Mesothelial cell of epicardium (in vitro differentiated cells): Measurements from ENCODE around the gene KANSL1. TPM values are rescaled to one million over a fixed set of nuclear protein-coding genes. Genes with fewer than 3 reads are reported as not detected.
A peak's percentile ranks its signal among the peaks of the same experiment; 100 is the strongest.

Source experiments
- DNase-seq, 2 experiments: peaks; one replicate each; pipeline ENCODE4 v3.0.0; 2021; ENCODE audit warnings: low spot score in 2 of 2; ENCODE audit not compliant: unreplicated experiment in 2 of 2
- H3K27ac Mint-ChIP-seq: 2 replicates; pipeline ENCODE4 v1.8.0; 2021; ENCODE audit warnings: mixed read lengths
- H3K27me3 Mint-ChIP-seq: 2 replicates; pipeline ENCODE4 v1.8.0; 2021; ENCODE audit warnings: low read depth, mixed read lengths
- H3K36me3 Mint-ChIP-seq: 2 replicates; pipeline ENCODE4 v1.8.0; 2021; ENCODE audit warnings: mixed read lengths
- H3K4me1 Mint-ChIP-seq: 2 replicates; pipeline ENCODE4 v1.8.0; 2021; ENCODE audit warnings: mixed read lengths
- H3K4me3 Mint-ChIP-seq: 2 replicates; pipeline ENCODE4 v1.8.0; 2021; ENCODE audit warnings: mild to moderate bottlenecking, moderate library complexity, mixed read lengths
- H3K9me3 Mint-ChIP-seq: 2 replicates; pipeline ENCODE4 v1.8.0; 2021; ENCODE audit warnings: mixed read lengths
- total RNA-seq: library from RNA; stranded (reverse); gene quantifications from 3 replicates; pipeline ENCODE4 v1.2.1, GENCODE V29; 2021
- TF ChIP-seq, protein P1 (sequence below): fragments of 200-600 bp; sonication (generic); IDR thresholded peaks from one replicate; pipeline ENCODE4 v1.5.0; 2021; ENCODE audit warnings: antibody characterized with exemption; ENCODE audit not compliant: unreplicated experiment

Gene KANSL1
- total RNA-seq, 1 donor from 2014 or later = 189 TPM

DNA sequence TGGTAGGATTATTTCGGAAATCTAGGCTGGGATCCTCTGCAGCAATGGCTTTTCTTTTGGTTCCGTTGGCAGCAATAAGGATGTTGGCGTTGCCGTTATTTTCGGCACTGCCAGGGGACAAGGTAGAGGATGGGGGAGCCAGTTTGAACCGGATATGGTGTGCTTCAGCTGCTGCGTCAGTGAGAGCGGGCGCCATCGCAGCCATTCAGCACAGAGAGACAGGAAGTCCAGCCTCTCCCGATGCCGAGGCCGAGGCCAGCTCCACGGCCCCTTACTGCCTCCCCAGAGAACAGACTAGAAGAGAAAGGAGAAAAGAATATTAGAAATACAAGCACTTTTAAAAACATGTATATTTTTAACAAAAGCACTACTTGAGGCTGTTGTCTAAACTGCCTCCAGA lies 21.3 kb downstream of the KANSL1 start:
- no peak for DNase-seq
- H3K9me3 Mint-ChIP-seq = no peaks in the 10 kb centered on the region
- TF ChIP-seq, protein P1, sequence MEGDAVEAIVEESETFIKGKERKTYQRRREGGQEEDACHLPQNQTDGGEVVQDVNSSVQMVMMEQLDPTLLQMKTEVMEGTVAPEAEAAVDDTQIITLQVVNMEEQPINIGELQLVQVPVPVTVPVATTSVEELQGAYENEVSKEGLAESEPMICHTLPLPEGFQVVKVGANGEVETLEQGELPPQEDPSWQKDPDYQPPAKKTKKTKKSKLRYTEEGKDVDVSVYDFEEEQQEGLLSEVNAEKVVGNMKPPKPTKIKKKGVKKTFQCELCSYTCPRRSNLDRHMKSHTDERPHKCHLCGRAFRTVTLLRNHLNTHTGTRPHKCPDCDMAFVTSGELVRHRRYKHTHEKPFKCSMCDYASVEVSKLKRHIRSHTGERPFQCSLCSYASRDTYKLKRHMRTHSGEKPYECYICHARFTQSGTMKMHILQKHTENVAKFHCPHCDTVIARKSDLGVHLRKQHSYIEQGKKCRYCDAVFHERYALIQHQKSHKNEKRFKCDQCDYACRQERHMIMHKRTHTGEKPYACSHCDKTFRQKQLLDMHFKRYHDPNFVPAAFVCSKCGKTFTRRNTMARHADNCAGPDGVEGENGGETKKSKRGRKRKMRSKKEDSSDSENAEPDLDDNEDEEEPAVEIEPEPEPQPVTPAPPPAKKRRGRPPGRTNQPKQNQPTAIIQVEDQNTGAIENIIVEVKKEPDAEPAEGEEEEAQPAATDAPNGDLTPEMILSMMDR = no peak
- H3K4me1 Mint-ChIP-seq = peaks cover 38% of the 10 kb centered on the region
- H3K4me3 Mint-ChIP-seq = no peak overlapping the region
- H3K27me3 Mint-ChIP-seq = no peaks in the 10 kb centered on the region
- H3K27ac Mint-ChIP-seq = peak overlapping the region; percentile 58
- peaks cover 26% of the 10 kb centered on the region for H3K36me3 Mint-ChIP-seq

DNA sequence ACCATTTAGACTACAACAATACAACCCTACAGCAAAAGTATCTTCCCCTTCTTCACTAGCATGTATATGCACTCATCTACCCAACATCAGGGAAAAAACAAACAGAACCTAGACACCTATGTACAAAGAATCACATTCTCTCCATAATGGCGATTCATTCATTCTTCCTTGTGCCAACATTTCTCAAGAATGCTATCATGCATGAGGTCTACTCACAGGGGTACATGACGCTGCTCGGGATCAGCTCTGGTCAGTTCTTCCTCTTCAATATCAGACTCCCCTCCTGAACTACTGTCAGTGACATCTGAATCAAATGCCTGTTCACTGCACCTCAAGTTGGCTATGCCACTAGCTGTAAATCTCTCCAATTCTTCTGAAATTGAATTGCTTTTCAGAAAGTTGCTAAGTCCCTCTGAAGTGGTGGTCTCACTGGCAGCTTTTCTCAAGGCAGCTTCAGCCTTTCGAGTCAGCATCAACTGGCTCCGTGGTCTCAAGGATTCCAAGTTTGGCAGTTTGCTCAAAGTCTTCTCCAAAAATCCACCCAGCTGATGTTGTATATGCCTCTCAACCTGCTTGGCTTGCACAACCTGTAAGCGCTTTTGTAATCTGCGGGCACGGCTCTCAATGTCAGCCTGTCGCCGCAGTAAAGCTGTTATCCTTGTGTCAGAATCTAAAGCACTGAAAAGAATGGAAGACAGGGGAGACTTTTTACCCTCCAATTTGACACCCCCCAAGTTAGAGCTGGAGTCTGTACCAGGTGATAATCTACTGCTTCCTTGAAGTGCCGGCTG lies 22.4 kb downstream of the KANSL1 start:
- Mint-ChIP-seq H3K9me3 (no peaks in the 10 kb centered on the region), H3K36me3 (peaks cover 26% of the 10 kb centered on the region), H3K4me3 (no peak overlapping the region), H3K4me1 (peaks cover 40% of the 10 kb centered on the region), H3K27me3 (no peaks in the 10 kb centered on the region), H3K27ac (no peak overlapping the region)
- TF ChIP-seq, protein P1 = no peak
- no peak for DNase-seq

DNA sequence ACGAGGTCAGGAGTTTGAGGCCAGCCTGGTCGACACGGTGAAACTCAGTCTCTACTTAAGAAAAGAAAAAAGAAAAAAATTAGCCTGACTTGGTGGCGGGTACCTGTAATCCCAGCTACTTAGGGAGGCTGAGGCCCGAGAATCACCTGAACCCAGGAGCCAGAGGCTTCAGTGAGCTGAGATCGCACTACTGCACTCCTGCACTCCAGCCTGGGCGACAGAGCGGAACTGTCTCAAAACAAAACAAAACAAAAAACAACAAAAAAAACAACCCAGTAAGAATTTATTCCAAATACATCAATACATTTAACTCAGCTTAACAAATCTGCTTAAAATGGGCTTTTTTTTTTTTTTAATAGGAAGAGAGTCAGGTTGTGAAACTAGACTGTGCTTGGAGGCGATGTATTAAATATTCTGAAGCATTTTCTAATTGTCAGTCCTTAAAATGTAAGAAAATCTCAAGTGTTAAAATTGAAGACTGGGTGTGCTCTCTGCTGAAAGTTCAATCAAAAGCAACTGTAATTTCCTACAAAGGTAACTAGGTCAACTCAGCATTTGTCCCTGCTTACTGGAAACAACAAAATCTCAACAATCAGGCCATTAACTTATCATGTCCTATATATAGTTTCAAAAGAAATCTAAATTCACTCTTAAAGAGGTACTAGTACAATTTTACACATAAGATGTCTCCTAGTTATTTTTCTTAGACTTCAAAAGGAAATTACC lies 23.2 kb downstream of the KANSL1 start:
- peaks cover 40% of the 10 kb centered on the region for H3K4me1 Mint-ChIP-seq

DNA sequence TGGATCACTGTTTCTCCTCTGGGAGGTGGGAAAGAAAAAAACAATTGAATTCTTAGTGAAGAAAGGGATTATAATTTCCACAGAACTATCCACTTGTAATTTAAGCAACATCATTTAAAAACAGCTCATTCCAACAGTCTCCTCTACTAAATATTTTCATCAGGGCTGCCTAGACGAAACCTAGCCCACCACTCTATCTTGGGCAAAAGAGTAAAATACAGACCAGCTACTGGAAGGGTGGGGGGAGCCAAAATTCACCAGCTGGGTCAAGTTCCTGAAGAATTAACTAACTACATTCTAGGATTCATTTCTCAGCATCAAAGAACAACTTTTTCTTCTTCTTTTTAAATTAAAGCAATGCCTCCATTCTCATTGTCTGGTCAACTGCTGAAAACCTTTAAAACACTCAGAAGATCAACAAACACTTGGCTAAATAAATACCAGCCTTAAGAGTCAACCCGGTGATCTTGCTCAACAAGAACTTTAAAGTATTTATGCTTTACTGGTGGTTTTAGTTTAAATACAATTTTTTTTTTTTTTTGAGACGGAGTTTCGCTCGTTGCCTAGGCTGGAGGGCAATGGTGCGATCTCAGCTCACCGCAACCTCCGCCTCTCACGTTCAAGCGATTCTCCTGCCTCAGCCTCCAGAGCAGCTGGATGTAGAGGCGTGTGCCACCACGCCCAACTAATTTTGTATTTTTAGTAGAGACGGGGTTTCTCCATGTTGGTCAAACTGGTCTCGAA lies 25.2 kb downstream of the KANSL1 start:
- TF ChIP-seq, protein P1 = no peak
- Mint-ChIP-seq H3K36me3 (peaks cover 26% of the 10 kb centered on the region), H3K4me3 (no peak overlapping the region)

More for the DNA sequence above, 23.2 kb downstream of the KANSL1 start:
- Mint-ChIP-seq H3K36me3 (peaks cover 26% of the 10 kb centered on the region), H3K27me3 (no peaks in the 10 kb centered on the region), H3K9me3 (no peaks in the 10 kb centered on the region), H3K27ac (no peak overlapping the region), H3K4me3 (no peak overlapping the region)
- TF ChIP-seq, protein P1 = no peak
- DNase-seq = no peak

DNA sequence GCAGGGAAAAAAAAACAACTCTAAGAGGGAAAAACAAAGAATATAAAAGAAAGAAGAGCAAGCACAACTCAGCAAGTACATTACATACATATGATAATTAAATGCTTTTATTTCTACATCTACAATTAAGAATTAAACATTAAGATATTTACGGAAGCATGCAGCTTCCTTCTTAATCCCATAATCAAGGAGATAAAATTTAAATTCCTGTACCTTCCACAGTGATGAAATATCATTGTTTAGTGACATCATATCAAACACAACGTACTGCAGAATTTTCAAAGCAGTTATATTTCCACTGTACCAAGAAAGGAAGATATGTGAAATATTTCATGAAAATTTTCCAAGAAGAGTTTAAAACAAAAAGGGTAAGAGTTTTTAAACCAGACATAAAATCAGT lies 26.0 kb downstream of the KANSL1 start:
- Mint-ChIP-seq H3K27me3 (no peaks in the 10 kb centered on the region), H3K27ac (peak overlapping the region; percentile 90), H3K9me3 (no peaks in the 10 kb centered on the region), H3K4me1 (peaks cover 48% of the 10 kb centered on the region), H3K4me3 (no peak overlapping the region), H3K36me3 (peaks cover 29% of the 10 kb centered on the region)
- TF ChIP-seq, protein P1 = no peak
- DNase-seq = no peak

More for the DNA sequence above, 25.2 kb downstream of the KANSL1 start:
- peak overlapping the region; percentile 78 for H3K27ac Mint-ChIP-seq
- peaks cover 47% of the 10 kb centered on the region for H3K4me1 Mint-ChIP-seq
- H3K9me3 Mint-ChIP-seq = no peaks in the 10 kb centered on the region
- DNase-seq = no peak
- no peaks in the 10 kb centered on the region for H3K27me3 Mint-ChIP-seq
